NCI-H460 (cell line): ENCODE data around the gene CYTH3. TPM values are rescaled to one million over a fixed set of nuclear protein-coding genes. Genes with fewer than 3 reads are reported as not detected.
"Not testable (repeated sequence)": the region's sequence is repeated elsewhere in the genome, so short reads cannot be mapped to it uniquely, and the experiment has no call there.

Experiments
- DNase-seq: peaks from one replicate; pipeline ENCODE4 v3.0.0-alpha.2; 2016; ENCODE audit warnings: low read depth; ENCODE audit errors: extremely low read depth
- polyA plus RNA-seq: library from polyadenylated mRNA; depleted of rRNA; stranded (reverse); fragments of >200 nt; gene quantifications from 2 replicates; pipeline ENCODE4 v1.2.3, GENCODE V29; 2014; cell fraction: nucleus; rRNA removed
- total RNA-seq: library from RNA; depleted of rRNA; stranded (reverse); fragments of >200 nt; shearing (Covaris generic); gene quantifications from 2 replicates; pipeline ENCODE4 v1.2.3, GENCODE V29; 2014; rRNA removed

CYTH3 gene
- total RNA-seq, result 10.0 and 12.1 TPM in 2 replicates
- 22.1 and 28.2 TPM in 2 replicates for polyA plus RNA-seq

- peak; percentile 77 for DNase-seq
Observed at GRCh38 chr7:6272481-6273323, at the start of gene CYTH3. TSS of gene CYTH3 (minus strand) at chr7:6272624. CDS start at chr7:6272507, 117 bp downstream.

GRCh38 chr7:6320791-6321190 is 48.4 kb upstream of the CYTH3 start:
- no peak for DNase-seq

- DNase-seq, result no peak
Observed at GRCh38 chr7:6317797-6318438, 45.5 kb upstream of the CYTH3 start.

GRCh38 chr7:6316226-6316625 is 43.8 kb upstream of the CYTH3 start:
- DNase-seq, result no peak

GRCh38 chr7:6315746-6316145 is 43.3 kb upstream of the CYTH3 start:
- no peak for DNase-seq

GRCh38 chr7:6310271-6310993 is 38.0 kb upstream of the CYTH3 start:
- no peak for DNase-seq

- DNase-seq, result no peak
Observed at GRCh38 chr7:6307762-6308161, 35.3 kb upstream of the CYTH3 start.

GRCh38 chr7:6306471-6306870 is 34.0 kb upstream of the CYTH3 start:
- peak; percentile 26 for DNase-seq

GRCh38 chr7:6305330-6305729 is 32.9 kb upstream of the CYTH3 start:
- no peak for DNase-seq

GRCh38 chr7:6301446-6301845 is 29.0 kb upstream of the CYTH3 start:
- not testable (repeated sequence) for DNase-seq

- DNase-seq, result no peak
Observed at GRCh38 chr7:6299774-6300173, 27.4 kb upstream of the CYTH3 start.

- no peak for DNase-seq
Observed at GRCh38 chr7:6294839-6295238, 22.4 kb upstream of the CYTH3 start.

GRCh38 chr7:6293202-6293601 is 20.8 kb upstream of the CYTH3 start:
- no peak for DNase-seq

- not testable (repeated sequence) for DNase-seq
Observed at GRCh38 chr7:6291941-6292340, 19.5 kb upstream of the CYTH3 start.

GRCh38 chr7:6291531-6291930 is 19.1 kb upstream of the CYTH3 start:
- DNase-seq, result no peak

- DNase-seq, result no peak
Observed at GRCh38 chr7:6290319-6290741, 17.9 kb upstream of the CYTH3 start.

GRCh38 chr7:6288270-6288860 is 15.9 kb upstream of the CYTH3 start:
- no peak for DNase-seq

- DNase-seq, result no peak
Observed at GRCh38 chr7:6286486-6286885, 14.1 kb upstream of the CYTH3 start.

- DNase-seq, result no peak
Observed at GRCh38 chr7:6284461-6285360, 12.3 kb upstream of the CYTH3 start.

GRCh38 chr7:6284055-6284400 is 11.6 kb upstream of the CYTH3 start:
- no peak for DNase-seq
